ENCODE data around the gene FBXO17. TPM values are rescaled to one million over a fixed set of nuclear protein-coding genes. Genes with fewer than 3 reads are reported as not detected.

FBXO17 gene
- total RNA-seq, 1 experiment from 2014 or later = 24.2 TPM

- Mint-ChIP-seq H3K27me3 (ENCODE audit: unreplicated experiment) (no peaks in the 10 kb centered on the region), H3K27ac (ENCODE audit: unreplicated experiment) (no peak overlapping the region), H3K36me3 (ENCODE audit: insufficient read depth, unreplicated experiment) (peaks cover 42% of the 10 kb centered on the region), H3K4me1 (ENCODE audit: low read depth, unreplicated experiment) (no peaks in the 10 kb centered on the region), H3K9me3 (ENCODE audit: low read depth, unreplicated experiment) (no peaks in the 10 kb centered on the region), H3K4me3 (ENCODE audit: low read depth, unreplicated experiment) (no peak overlapping the region)
- intact Hi-C loops (cut with micrococcal nuclease; ENCODE audit: unreplicated experiment) = no loop called here
- CTCF ChIA-PET = no interaction called here
- DNase-seq = no peak
- BruUV-seq (replicated peaks) = no TSS peak
- no peak for TF ChIP-seq CTCF (IDR thresholded peaks at IDR 0.05; ENCODE audit: unreplicated experiment)
Measured at GRCh38 chr19:38946229-38947010, 29.1 kb downstream of the FBXO17 start.

GRCh38 chr19:38945562-38946228, 29.8 kb downstream of the FBXO17 start:
- no peak for TF ChIP-seq CTCF (IDR thresholded peaks at IDR 0.05; ENCODE audit: unreplicated experiment)
- intact Hi-C loops (cut with micrococcal nuclease; ENCODE audit: unreplicated experiment) = no loop called here
- no peak overlapping the region for H3K27ac Mint-ChIP-seq (ENCODE audit: unreplicated experiment)
- H3K36me3 Mint-ChIP-seq (ENCODE audit: insufficient read depth, unreplicated experiment) = peaks cover 42% of the 10 kb centered on the region
- H3K4me1 Mint-ChIP-seq (ENCODE audit: low read depth, unreplicated experiment) = no peaks in the 10 kb centered on the region
- no peak for DNase-seq
- no peak overlapping the region for H3K4me3 Mint-ChIP-seq (ENCODE audit: low read depth, unreplicated experiment)
- CTCF ChIA-PET = no interaction called here
- no TSS peak for BruUV-seq (replicated peaks)
- no peaks in the 10 kb centered on the region for H3K27me3 Mint-ChIP-seq (ENCODE audit: unreplicated experiment)
- H3K9me3 Mint-ChIP-seq (ENCODE audit: low read depth, unreplicated experiment) = no peaks in the 10 kb centered on the region

GRCh38 chr19:38944981-38945506, 30.5 kb downstream of the FBXO17 start:
- Mint-ChIP-seq H3K4me1 (ENCODE audit: low read depth, unreplicated experiment) (no peaks in the 10 kb centered on the region), H3K27ac (ENCODE audit: unreplicated experiment) (no peak overlapping the region), H3K27me3 (ENCODE audit: unreplicated experiment) (no peaks in the 10 kb centered on the region), H3K9me3 (ENCODE audit: low read depth, unreplicated experiment) (no peaks in the 10 kb centered on the region), H3K36me3 (ENCODE audit: insufficient read depth, unreplicated experiment) (peaks cover 42% of the 10 kb centered on the region), H3K4me3 (ENCODE audit: low read depth, unreplicated experiment) (no peak overlapping the region)
- DNase-seq = no peak
- no peak for TF ChIP-seq CTCF (IDR thresholded peaks at IDR 0.05; ENCODE audit: unreplicated experiment)
- CTCF ChIA-PET = no interaction called here
- intact Hi-C loops (cut with micrococcal nuclease; ENCODE audit: unreplicated experiment) = no loop called here
- BruUV-seq (replicated peaks) = no TSS peak

GRCh38 chr19:38942471-38943181, 32.9 kb downstream of the FBXO17 start:
- BruUV-seq (replicated peaks) = no TSS peak
- CTCF ChIA-PET = interaction anchor here (0.7 kb wide), 1 partner anchor 386 kb away, joined by 3 read pairs; no protein-coding TSS in a partner anchor
- Mint-ChIP-seq H3K4me1 (ENCODE audit: low read depth, unreplicated experiment) (no peaks in the 10 kb centered on the region), H3K4me3 (ENCODE audit: low read depth, unreplicated experiment) (no peak overlapping the region), H3K27me3 (ENCODE audit: unreplicated experiment) (no peaks in the 10 kb centered on the region), H3K9me3 (ENCODE audit: low read depth, unreplicated experiment) (no peaks in the 10 kb centered on the region), H3K36me3 (ENCODE audit: insufficient read depth, unreplicated experiment) (peaks cover 26% of the 10 kb centered on the region), H3K27ac (ENCODE audit: unreplicated experiment) (no peak overlapping the region)
- DNase-seq = no peak
- intact Hi-C loops (cut with micrococcal nuclease; ENCODE audit: unreplicated experiment) = no loop called here
- no peak for TF ChIP-seq CTCF (IDR thresholded peaks at IDR 0.05; ENCODE audit: unreplicated experiment)
